ENCODE measurements around the gene PCGF3.

The PCGF3 gene

DNA sequence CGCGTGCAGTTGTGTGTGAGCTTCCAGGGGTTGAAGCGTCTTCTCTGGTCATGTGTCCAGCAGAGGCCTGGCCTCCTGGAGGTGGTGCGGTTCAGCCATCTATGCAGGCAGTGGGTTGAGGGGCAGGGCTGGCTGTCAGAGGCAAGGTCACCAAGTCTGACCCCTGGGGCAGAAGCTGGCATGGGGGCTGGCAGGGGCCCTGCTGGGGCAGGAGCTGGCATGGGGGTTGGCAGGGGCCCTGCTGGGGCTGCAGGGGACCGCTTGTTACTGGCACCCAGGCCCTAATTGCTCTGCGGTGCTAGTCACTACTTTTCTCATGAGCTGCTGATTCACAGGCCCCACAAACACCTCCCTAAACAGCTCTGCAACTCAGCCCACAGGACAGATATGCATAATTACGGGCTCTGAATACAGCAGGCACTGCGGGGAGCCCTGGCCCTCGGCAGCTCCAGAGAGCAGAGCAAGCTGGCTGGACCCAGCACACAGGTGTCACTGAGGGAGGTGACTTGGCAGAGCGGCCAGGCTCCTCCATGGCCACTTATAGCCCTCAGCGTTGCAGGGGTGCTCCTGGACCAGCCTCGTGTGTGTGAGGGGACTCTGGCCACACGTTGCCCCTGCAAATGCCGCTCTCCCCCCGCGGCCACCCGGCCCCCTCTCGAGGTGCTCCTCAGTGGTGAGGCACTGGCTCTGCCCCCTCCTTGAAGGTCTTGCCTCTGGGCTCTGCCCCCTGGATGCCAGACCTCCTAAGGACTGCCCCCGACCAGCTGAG is 87.6 kb downstream of the PCGF3 start:
- no peak overlapping the region for H3K27ac ChIP-seq
- peaks cover 0 to 30% (median 21%) of the 10 kb centered on the region in 4 donors for H3K4me1 ChIP-seq
- intact Hi-C loops (cut with DNase I; ENCODE audit: low total_unique reads) = no loop called here

GRCh38 chr4:793941-794621 is 88.4 kb downstream of the PCGF3 start:
- Histone ChIP-seq H3K4me3 (no peak overlapping the region), H3K9me3 (no peaks in the 10 kb centered on the region), H3K4me1 (peaks cover 0 to 30% (median 21%) of the 10 kb centered on the region in 4 donors), H3K27me3 (peaks cover 0 to 84% of the 10 kb centered on the region in 2 donors), H3K27ac (no peak overlapping the region), H3K36me3 (no peaks in the 10 kb centered on the region)
- intact Hi-C loops (cut with DNase I; ENCODE audit: low total_unique reads) = no loop called here
- no peak for TF ChIP-seq CTCF (IDR thresholded peaks at IDR 0.05)
- DNase-seq = no peak

More for the DNA sequence above, 87.6 kb downstream of the PCGF3 start:
- Histone ChIP-seq H3K36me3 (no peaks in the 10 kb centered on the region), H3K9me3 (no peaks in the 10 kb centered on the region), H3K4me3 (no peak overlapping the region), H3K27me3 (peaks cover 0 to 92% of the 10 kb centered on the region in 2 donors)
- DNase-seq = no peak
- no peak for TF ChIP-seq CTCF (IDR thresholded peaks at IDR 0.05)

- H3K27me3 ChIP-seq = peaks cover 0 to 74% of the 10 kb centered on the region in 2 donors
- peak overlapping the region in 1 of 2 donors; percentile 24 for H3K4me3 ChIP-seq
- H3K27ac ChIP-seq = no peak overlapping the region
- no peaks in the 10 kb centered on the region for H3K36me3 ChIP-seq
- no peak for TF ChIP-seq CTCF (IDR thresholded peaks at IDR 0.05)
- H3K4me1 ChIP-seq = peaks cover 0 to 26% (median 21%) of the 10 kb centered on the region in 4 donors
- intact Hi-C loops (cut with DNase I; ENCODE audit: low total_unique reads) = no loop called here
- DNase-seq = no peak
- no peaks in the 10 kb centered on the region for H3K9me3 ChIP-seq
These were observed 89.5 kb downstream of the PCGF3 start for GRCh38 chr4:794900-795725.

GRCh38 chr4:795726-796119 is 90.1 kb downstream of the PCGF3 start:
- Histone ChIP-seq H3K4me1 (peaks cover 0 to 26% (median 21%) of the 10 kb centered on the region in 4 donors), H3K27ac (no peak overlapping the region), H3K4me3 (no peak overlapping the region), H3K9me3 (no peaks in the 10 kb centered on the region), H3K27me3 (peaks cover 0 to 68% of the 10 kb centered on the region in 2 donors), H3K36me3 (no peaks in the 10 kb centered on the region)
- intact Hi-C loops (cut with DNase I; ENCODE audit: low total_unique reads) = no loop called here
- DNase-seq = no peak
- no peak for TF ChIP-seq CTCF (IDR thresholded peaks at IDR 0.05)

DNA sequence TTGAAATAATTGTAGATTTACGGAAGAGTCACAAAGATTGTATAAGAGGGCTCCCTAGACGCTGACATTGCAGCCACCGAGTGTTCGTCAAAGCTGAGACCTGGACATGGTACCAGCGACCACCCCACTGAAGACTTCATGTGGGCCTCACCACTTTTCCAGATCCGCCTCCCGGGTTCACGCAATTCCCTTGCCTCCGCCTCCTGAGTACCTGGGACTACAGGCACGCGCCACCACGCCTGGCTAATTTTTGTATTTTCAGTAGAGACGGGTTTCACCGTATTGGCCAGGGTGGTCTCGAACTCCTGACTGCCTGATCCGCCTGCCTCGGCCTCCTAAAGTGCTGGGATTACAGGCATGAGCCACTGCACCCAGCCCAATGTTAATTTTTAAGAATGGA is 90.6 kb downstream of the PCGF3 start:
- Histone ChIP-seq H3K27me3 (peaks cover 0 to 65% of the 10 kb centered on the region in 2 donors), H3K36me3 (no peaks in the 10 kb centered on the region), H3K4me3 (no peak overlapping the region), H3K9me3 (no peaks in the 10 kb centered on the region), H3K4me1 (peaks cover 0 to 26% (median 21%) of the 10 kb centered on the region in 4 donors), H3K27ac (no peak overlapping the region)
- TF ChIP-seq CTCF (IDR thresholded peaks at IDR 0.05) = no peak
- intact Hi-C loops (cut with DNase I; ENCODE audit: low total_unique reads) = no loop called here
- no peak for DNase-seq
